Adrenal gland (tissue), 12 donors: ENCODE measurements around the gene ELN. TPM values are rescaled to one million over a fixed set of nuclear protein-coding genes. Genes with fewer than 3 reads are reported as not detected.

ENCODE experiments used
- DNase-seq, 7 donors: peaks; one replicate each; pipeline ENCODE4 v3.0.0-alpha.2; 2019 to 2020
- H3K27ac ChIP-seq, 5 donors: fragments of 200-600 bp; sonication (generic) in 4 of 5; 1 replicate in 3 of 5; 2 replicates in 2 of 5; pipeline versions ENCODE4 v1.5.1 to v1.8.0; 2016 to 2020; ENCODE audit warnings: mild to moderate bottlenecking in 1 of 5
- H3K27me3 ChIP-seq: fragments of 200-600 bp; 2 replicates; pipeline ENCODE4 v1.8.0; 2021
- H3K36me3 ChIP-seq, 2 donors: fragments of 200-600 bp; replicated peaks in 1 of 2; 1 replicate in 1 of 2; 2 replicates in 1 of 2; pipeline versions ENCODE4 v1.5.1 to v1.8.0; 2018 to 2022
- H3K4me1 ChIP-seq, 2 donors: fragments of 200-600 bp; replicated peaks in 1 of 2; 1 replicate in 1 of 2; 2 replicates in 1 of 2; pipeline versions ENCODE4 v1.5.1 to v1.8.0; 2018 to 2021
- H3K4me3 ChIP-seq, 4 donors: fragments of 200-600 bp; sonication (generic) in 3 of 4; one replicate each; pipeline ENCODE4 v1.5.1; 2016 to 2018
- H3K9me3 ChIP-seq, 3 donors: fragments of 200-600 bp; sonication (generic) in 1 of 3; replicated peaks in 1 of 3; 1 replicate in 2 of 3; 2 replicates in 1 of 3; pipeline versions ENCODE4 v1.5.1 to v1.8.0; 2016 to 2021
- CTCF ChIP-seq, 6 experiments: fragments of 450-650 bp in 4 of 6; fragments of 200-600 bp in 2 of 6; sonication (generic) in 1 of 6; IDR thresholded peaks; 1 replicate in 5 of 6; 2 replicates in 1 of 6; pipeline versions ENCODE4 v1.5.1 to v1.8.0; 2016 to 2021; ENCODE audit warnings: antibody characterized with exemption in 6 of 6, mild to moderate bottlenecking in 2 of 6, moderate library complexity in 1 of 6
- POLR2A ChIP-seq, 2 donors: fragments of 450-650 bp; IDR thresholded peaks; one replicate each; pipeline ENCODE4 v1.6.1; 2017; ENCODE audit warnings: antibody characterized with exemption in 2 of 2, mild to moderate bottlenecking in 2 of 2, moderate library complexity in 1 of 2
- WGBS, 4 donors: extraction: QIAGEN DNeasy Blood & Tissue Kit in 2 of 4; methylation state at CpG; one replicate each; pipeline versions ENCODE4 v1.1.5 to v1.1.7; 2013 to 2017; 5-methylcytosine and 5-hydroxymethylcytosine counted together
- intact Hi-C, 2 donors: fragments of 100-400 bp; cut with DNase I; formaldehyde crosslinking; loops; one replicate each; pipeline versions ENCODE4 v1.14.1 to v1.15.0; 2022 to 2023
- polyA plus RNA-seq, 3 donors: library from polyadenylated mRNA; stranded (reverse); fragments of 200-250 nt in 2 of 3; fragments of 350-450 nt in 1 of 3; fragmentation: Illumina TruSeq in 1 of 3; extraction: RNeasy Lipid Tissue Mini Kit (QIAGEN cat#74804) in 1 of 3; gene quantifications; one replicate each; pipeline ENCODE4 v1.2.3, GENCODE V29; 2013 to 2014
- total RNA-seq, 9 donors: library from RNA; depleted of rRNA in 4 of 9; stranded (reverse); fragments of >200 nt in 4 of 9; fragments of 120-200 nt in 1 of 9; fragmentation: NEBNext Ultra II Directional in 1 of 9; extraction: Animal tissue kit (Norgen Biotek cat#: 25700) in 1 of 9; gene quantifications; one replicate each; pipeline versions ENCODE4 v1.1.0 to v1.2.4, GENCODE V29; 2013 to 2023
- donor health status: healthy with polysubstance abuse.
- donor health status: Bipolar disorder and iron deficiency.
- donor health status: DM: yes; HTN: yes; CAD: no.
- donor health status: DM: no; HTN: no; CAD: no.
- donor health status: DM: no; HTN: no; CAD: no.
- donor health status: DM: yes; HTN: yes; CAD: no.

ELN gene
- total and polyA plus RNA-seq, 12 donors: 4.6 to 107 (median 15.9) TPM

GRCh38 chr7:73995821-73996511, 32.0 kb upstream of the ELN start:
- Histone ChIP-seq H3K27ac (no peak overlapping the region), H3K27me3 (peaks cover 3% of the 10 kb centered on the region), H3K36me3 (no peaks in the 10 kb centered on the region), H3K9me3 (no peaks in the 10 kb centered on the region), H3K4me3 (no peak overlapping the region), H3K4me1 (no peaks in the 10 kb centered on the region)
- TF ChIP-seq POLR2A (IDR thresholded peaks at IDR 0.05) (no peak), CTCF (IDR thresholded peaks at IDR 0.05) (no peak)
- 54 to 72% (median 64%) methylated on average over 3 of the region's 3 CpGs for WGBS, 4 donors
- intact Hi-C loops: no loop called here
- DNase-seq: no peak

- 61 to 68% (median 68%) methylated on average over 7 of the region's 7 CpGs for WGBS, 4 donors
- no peak for DNase-seq
- intact Hi-C loops: no loop called here
- peaks cover 3% of the 10 kb centered on the region for H3K27me3 ChIP-seq
- H3K4me1 ChIP-seq: no peaks in the 10 kb centered on the region
- H3K27ac ChIP-seq: no peak overlapping the region
- TF ChIP-seq CTCF (IDR thresholded peaks at IDR 0.05) (no peak), POLR2A (IDR thresholded peaks at IDR 0.05) (no peak)
- H3K36me3 ChIP-seq: no peaks in the 10 kb centered on the region
- H3K4me3 ChIP-seq: no peak overlapping the region
- no peaks in the 10 kb centered on the region for H3K9me3 ChIP-seq
Observed at GRCh38 chr7:73997056-73997455, 30.9 kb upstream of the ELN start.

GRCh38 chr7:73999664-74000435, 28.1 kb upstream of the ELN start:
- Histone ChIP-seq H3K36me3 (no peaks in the 10 kb centered on the region), H3K4me3 (no peak overlapping the region), H3K4me1 (no peaks in the 10 kb centered on the region), H3K27me3 (peaks cover 3% of the 10 kb centered on the region), H3K27ac (peak overlapping the region in 1 of 5 donors; percentile 67), H3K9me3 (no peaks in the 10 kb centered on the region)
- peak in 6 of 7 donors; percentile 31 to 68 (median 48) for DNase-seq
- intact Hi-C loops: no loop called here
- TF ChIP-seq POLR2A (IDR thresholded peaks at IDR 0.05): no peak
- no peak for TF ChIP-seq CTCF (IDR thresholded peaks at IDR 0.05)
- WGBS, 4 donors: 40 to 50% (median 45%) methylated on average over 20 to 26 of the region's 26 CpGs

- intact Hi-C loops: no loop called here
- no peak for DNase-seq
- no peak overlapping the region for H3K4me3 ChIP-seq
- H3K36me3 ChIP-seq: no peaks in the 10 kb centered on the region
- H3K4me1 ChIP-seq: no peaks in the 10 kb centered on the region
- 87 to 98% (median 90%) methylated on average over 14 to 17 of the region's 17 CpGs for WGBS, 4 donors
- H3K27ac ChIP-seq: peak overlapping the region in 1 of 5 donors; percentile 22
- no peaks in the 10 kb centered on the region for H3K9me3 ChIP-seq
- H3K27me3 ChIP-seq: peaks cover 3% of the 10 kb centered on the region
- TF ChIP-seq CTCF (IDR thresholded peaks at IDR 0.05): no peak
- no peak for TF ChIP-seq POLR2A (IDR thresholded peaks at IDR 0.05)
Observed at GRCh38 chr7:74000489-74001149, 27.4 kb upstream of the ELN start.
